A549 treated with dexamethasone at 1 μM for 4 hours (cell line): ENCODE results near the gene DHX16. TPM values are rescaled to one million over a fixed set of nuclear protein-coding genes. Genes with fewer than 3 reads are reported as not detected.

Experiments
- total RNA-seq: library from RNA; stranded (reverse); fragments of 200-300 nt; extraction: Qiagen RNA extraction; gene quantifications from 5 replicates; pipeline ENCODE4 v1.2.3, GENCODE V29; 2022

Gene DHX16
- 24.2 to 31.4 TPM (median 29.6 TPM) in 5 replicates for total RNA-seq

DNA sequence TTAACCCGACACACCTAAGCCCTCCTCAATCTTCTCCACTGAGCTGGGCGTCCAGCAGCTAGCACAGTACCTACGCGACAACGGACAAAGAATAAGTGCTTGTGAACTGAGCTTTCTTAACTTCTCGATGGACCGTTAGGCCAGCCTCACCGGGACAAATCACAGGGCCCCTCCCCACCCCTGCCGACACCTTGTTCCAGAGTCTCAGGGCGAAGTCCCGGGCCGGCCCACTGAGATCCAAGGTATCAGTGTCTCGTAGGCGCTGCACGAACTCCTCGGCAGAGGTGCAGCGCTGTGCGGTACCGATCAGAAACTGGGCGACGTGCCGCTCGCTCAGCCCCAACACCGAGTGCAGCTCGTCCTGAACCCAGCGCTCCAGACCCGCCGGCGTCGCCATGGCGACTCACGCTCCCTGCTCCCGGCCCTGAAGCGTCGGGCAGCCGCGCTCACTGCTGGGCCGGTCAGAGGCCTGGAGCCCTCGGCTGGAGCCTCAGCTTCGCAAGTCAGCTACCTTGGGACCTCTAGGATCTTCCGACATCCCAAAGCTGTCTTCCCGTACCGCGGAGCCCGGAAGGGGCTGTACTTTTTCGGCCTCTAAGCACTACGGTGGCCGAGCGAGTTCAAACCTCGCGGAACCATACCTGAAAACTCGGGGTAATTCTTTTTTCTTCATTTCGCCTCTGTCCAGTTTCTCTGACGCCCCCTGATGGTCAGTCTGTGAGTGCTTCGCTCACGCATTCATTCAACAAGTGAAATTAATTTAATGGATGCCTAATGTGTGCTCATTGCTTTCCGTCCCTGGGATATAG lies at the start of gene DHX16:
Gene DHX16, minus strand, starts transcription at position 562 of the 809 bp plus-strand sequence. Its CDS starts 165 bp downstream, at position 397.

DNA sequence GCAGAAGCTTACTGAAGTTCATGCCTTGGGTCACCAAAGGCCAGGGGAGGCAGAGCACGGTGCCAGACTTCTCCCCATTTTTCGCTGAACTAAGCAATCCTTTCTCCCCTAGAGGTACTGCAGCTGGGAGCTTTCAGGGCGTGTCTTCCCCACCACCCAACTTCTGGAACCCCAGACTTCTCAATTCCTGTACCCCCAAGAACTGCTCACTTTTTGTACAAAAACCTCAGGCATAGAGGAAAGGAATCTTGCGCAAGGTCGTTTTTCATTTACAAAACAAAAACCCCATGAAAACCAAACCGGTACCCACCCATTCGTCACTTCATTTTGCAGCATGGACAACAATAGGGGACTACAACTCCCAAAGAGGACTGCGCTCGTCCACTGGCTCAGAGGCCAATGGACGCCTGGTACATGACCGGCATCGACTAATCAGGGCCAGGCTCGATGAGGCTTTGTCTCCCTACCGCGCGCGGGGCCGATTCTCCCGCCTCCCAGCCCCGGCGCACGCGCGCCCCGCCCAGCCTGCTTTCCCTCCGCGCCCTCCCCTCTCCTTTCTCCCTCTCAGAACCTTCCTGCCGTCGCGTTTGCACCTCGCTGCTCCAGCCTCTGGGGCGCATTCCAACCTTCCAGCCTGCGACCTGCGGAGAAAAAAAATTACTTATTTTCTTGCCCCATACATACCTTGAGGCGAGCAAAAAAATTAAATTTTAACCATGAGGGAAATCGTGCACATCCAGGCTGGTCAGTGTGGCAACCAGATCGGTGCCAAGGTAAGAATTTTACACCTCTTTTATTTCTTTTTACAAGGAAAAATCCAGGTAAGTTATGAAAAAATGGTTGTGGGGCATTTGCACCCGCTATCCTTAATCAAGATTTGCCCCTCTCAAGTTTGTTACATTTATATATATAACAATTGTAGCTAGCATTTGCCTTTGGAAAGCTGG lies 47.3 kb upstream of the DHX16 start, which contains the start of gene TUBB:
Gene TUBB, plus strand, starts transcription at position 562 of the 947 bp plus-strand sequence. Its CDS starts 155 bp downstream, at position 717.

DNA sequence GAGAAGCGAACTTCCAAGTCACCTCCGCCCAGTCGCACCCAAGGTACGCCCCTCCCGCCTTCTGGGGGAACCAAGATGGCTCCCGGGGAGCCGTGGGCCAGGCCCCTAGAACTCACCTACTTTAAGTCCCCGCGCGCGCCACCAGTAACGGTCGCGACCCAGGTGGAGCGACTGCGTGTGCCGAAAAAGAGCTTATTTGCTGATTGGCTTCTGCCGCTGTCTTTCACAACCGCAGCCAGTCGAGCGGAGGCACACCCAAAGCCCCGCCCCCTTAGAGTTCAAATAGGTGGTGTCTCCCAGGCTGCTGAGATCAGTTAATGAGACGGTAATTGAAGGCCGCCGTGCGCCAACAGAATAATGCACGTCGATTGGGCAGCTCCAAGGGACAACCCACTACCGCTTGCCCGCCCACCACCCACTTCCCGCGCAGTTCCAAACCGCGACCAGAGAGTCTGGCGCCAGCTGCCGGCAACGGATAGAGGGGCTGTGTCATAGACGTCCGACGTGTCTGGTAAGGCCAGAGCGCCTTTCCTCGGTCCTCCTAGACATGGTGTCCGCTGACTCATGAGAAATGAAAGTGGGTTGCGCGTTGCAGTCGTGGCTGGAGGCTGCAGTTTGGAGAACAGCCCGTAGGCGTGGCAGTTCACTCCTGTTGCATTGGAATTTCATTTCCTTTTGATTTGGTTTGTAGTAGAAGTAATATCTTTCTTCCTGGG lies 44.5 kb upstream of the DHX16 start, which contains the start of gene MDC1:
Gene MDC1, minus strand, starts transcription at position 153 of the 716 bp plus-strand sequence. CDS start 2,106 bp downstream, outside the sequence.

DNA sequence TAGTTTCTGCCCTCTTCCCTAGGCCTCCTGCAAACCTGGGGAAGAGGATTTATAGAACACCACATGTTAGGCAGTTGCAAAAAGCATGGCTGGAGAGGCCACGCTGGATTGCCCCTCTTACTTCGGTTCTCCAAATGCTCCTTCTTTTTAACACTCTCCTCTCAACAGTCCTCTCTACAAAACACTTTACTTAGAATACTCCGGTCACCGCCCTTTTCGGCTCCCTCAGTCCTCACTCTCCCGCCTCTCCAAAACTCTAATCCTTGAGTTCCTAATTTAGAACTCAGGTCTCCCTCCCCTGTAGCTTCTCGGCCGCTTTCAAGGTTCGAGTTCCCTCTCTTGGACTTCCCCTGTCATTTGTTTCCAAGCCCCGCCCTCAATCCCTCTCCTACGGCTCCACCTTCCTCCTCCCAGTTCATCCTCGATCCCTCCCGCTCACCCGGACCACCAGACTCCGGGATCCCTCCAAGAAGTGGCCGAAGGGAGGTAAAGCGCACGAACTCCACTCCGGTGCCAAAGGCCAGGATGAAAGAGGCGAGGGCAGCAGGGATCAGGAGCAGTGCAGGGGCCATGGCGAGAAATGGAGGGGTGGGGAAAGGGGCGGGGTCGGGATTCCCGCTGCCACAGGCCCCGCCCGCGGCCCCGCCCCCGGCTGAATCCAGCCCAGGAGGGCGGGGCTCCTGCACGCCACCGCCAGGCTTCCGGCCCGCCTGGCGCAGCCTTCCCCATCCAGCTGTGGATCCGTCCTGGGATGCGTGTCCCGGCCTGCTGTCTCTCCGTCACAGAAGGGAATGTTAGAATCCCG lies 17.8 kb upstream of the DHX16 start, which contains the start of gene NRM:
Gene NRM, minus strand, starts transcription at position 582 of the 805 bp plus-strand sequence. Its CDS starts 10 bp downstream, at position 572.

DNA sequence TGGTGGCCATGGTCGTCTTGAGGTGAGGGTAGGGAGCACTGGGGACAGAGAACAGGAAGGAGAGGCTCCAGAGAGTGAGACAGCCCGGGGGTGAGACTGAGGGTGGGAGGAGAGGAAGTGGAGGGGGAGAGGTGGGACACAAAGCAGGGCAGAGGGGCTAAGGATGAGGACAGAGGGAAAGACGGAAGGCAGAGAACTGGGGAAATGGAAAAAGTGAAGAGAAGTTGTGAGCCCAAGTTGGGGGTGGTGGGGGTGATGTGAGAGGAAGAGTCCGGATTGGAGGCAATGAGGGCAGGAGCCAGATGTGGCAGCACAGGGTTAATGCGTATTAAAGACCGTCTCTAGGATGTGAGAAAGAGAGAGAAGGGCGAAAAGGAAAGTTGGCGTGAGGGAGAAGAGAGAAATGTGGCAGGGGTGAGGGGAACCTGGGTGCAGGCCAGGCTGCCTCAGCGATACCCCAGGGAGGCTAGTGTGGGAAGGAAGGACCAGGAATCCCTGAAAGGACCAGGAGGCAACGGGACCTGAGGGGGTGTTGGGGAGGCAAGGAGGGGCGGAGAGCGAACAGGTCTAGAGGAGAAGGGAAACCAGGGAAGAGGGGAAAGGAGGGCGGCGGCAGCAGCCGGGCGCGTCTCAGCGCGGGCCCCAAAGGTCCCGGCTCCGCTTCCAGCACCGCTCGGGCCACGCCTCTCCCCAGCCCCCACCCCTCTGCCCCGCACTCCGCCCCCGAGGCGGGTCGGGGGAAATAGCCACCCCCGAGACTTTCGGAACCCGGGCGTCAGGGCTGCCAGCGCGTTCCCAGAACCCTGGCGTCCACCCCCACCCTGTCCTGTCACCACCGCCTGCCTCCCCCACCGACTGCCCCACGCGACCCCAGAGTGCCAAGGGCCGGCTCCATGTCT lies 13.5 kb upstream of the DHX16 start, which contains the start of gene PPP1R18:
Gene PPP1R18, minus strand, starts transcription at position 637 of the 899 bp plus-strand sequence. Its CDS starts 627 bp downstream, at position 10.

DNA sequence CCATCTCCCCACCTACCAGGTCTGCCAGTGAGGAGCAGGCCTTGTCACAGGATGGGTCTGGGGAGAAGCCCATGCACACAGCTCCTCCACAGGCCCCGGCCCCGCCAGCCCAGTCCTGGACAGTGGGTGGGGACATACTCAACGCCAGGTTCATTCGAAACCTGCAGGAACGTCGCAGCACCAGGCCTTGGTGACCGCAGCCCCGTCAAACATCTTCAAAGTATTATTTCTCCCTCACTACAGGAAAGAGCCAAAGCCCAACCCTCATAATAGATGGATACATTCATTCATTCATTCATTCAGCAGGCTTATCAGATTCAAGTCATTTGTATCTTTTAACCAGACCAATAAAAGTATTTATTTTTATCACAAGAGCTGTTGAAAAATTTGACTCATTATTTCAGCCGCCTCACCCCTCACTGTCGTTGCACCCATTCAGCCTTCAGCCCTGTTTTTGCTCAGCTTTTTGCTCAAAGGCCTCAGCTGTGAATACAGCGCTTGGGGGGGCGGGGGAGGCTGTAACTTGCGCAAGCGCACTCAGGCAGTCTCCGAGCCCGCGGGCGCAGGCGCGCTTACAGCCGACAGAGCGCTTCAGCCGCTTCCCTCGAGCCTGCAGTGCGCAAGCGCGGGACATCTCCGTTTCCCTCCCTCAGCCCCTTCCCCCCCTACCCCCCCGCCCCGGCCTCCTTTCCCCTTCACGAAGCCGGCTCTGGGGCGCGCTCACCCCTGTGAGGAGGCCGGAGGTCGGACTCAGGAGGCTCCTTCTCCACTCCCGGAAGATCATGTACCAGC lies 26.2 kb downstream of the DHX16 start, which contains the start of gene C6orf136:
Gene C6orf136, plus strand, starts transcription at position 684 of the 792 bp plus-strand sequence. Its CDS starts 99 bp downstream, at position 783.

DNA sequence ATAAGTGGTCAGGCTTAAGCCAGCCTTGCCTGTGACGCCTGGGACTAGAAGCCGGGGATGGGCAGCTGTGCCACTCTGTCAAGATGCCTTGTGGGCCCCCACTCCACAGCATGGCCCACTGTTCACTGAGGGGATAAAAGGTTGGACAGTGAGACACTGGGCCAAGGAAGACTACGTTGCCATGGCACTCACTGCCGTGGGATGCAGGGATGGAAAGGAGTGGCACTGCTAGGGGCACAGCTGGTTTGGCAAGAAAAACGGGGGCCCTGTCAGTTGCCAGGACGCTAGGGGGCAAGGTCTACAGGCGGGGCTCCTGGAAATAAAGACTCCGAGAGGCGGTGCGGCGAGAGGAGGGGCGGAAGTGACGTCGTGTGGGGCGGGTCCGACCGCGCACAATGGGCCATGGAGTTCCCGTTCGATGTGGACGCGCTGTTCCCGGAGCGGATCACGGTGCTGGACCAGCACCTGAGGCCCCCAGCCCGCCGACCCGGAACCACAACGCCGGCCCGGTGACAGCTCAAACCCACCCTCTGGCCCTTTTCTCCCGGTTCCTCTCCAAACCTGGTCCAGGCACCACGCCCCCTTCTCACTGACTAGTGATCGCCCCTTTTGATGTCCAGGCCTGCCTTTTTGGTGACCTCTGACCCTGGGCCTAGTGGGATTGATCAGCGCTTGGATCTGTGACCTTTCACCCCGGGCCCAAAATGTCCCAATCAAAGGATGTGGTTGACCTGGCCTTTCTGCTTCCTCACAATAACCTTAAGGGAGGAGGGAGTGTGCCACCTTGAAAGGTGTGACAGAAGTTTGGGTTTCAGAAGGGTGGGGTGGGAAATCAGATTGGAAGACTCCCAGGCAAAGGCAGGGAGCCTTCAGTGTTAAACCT lies 46.1 kb downstream of the DHX16 start, which contains the start of gene ATAT1:
Gene ATAT1, plus strand, starts transcription at position 391 of the 883 bp plus-strand sequence.

DNA sequence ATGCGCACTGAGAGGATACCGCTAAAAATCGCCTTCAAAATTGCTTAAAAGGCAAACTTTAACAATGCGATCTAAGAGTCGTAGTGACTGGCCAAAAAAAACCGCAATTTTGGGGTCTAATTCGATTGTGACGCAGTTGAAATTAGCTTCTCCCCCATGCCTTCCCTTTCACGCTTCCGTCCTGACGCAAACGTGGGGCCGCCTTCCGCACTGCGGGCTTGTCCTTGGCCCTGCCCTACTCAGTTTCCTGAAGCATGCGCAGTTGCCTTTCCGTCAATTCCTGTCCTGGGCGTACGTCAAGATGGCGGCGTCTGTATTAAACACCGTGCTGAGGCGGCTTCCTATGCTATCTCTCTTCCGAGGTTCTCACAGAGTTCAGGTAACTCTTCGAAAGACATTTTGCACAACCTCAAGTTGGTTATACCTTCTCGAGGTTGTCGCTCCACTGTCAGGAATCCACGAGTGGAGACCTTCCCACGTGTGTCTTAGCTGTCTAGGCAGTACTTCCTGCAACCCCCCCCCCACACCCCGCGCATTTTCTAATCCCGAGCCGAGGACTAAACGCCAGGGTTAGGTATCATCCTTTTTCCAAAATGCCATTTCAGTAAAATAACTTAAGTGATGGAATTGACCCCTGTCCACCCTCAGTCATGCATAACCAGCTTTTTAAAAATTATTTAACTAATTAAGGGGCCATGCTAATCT lies 55.1 kb downstream of the DHX16 start, which contains the start of gene MRPS18B:
Gene MRPS18B, plus strand, starts transcription at position 276 of the 705 bp plus-strand sequence. Its CDS starts 26 bp downstream, at position 302.

DNA sequence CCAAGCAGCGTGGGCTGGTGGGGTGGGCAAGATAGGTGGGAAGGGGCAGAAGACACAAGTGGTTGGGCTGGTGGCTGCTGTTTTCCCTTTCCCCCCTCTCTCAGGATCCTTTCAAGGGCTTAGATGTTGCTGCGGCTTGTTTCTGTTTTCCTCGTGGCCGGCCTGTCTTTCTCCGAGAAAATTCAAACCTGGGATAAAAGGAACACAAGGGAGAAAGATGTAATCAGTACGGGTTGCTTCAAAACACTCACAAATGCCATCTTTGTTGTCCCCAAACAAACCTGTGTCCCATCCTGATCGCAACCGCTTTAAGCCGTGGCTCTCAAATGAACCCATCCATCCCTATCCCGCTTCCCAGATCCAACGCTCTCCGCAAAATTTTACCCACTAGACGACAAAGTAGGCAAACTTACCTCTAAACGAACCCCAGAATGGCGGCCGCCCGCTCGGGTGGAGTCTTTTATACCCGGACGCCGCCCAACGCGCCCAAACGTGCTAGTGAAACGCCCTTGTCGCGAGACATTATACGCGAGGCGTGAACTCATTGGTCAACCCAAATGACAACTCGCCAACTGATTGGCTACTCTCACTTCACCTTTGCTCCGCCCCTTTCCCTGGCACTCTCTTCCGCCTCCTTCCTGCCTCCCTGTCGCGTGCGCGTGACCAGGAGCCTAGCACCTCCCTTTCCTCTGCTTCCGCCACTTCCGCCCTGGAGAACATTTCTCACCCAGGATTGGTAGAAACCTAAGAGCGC lies 55.8 kb downstream of the DHX16 start, which contains the start of gene PPP1R10:
Gene PPP1R10, minus strand, starts transcription at position 433 of the 754 bp plus-strand sequence. CDS start 7,299 bp downstream, outside the sequence.

Other genes starting within 250 kb of the DHX16 start
- 56.3 to 63.3 TPM (median 57.9 TPM) in 5 replicates for gene HLA-E, start 183.5 kb downstream of the DHX16 start, total RNA-seq
- 27.1 to 31.7 TPM (median 28.9 TPM) in 5 replicates for gene GNL1, start 116.5 kb downstream of the DHX16 start, total RNA-seq
- gene PRR3, start 115.7 kb downstream of the DHX16 start, total RNA-seq, result 13.3 to 18.8 TPM (median 18.4 TPM) in 5 replicates
- gene ABCF1, start 101.6 kb downstream of the DHX16 start, total RNA-seq, result 51.7 to 57.5 TPM (median 54.5 TPM) in 5 replicates
- 26.5 to 49.0 TPM (median 36.6 TPM) in 5 replicates for gene PPP1R10, start 55.8 kb downstream of the DHX16 start, total RNA-seq
- gene MRPS18B, start 55.2 kb downstream of the DHX16 start, total RNA-seq, result 66.3 to 102 TPM (median 69.2 TPM) in 5 replicates
- gene ATAT1, start 46.1 kb downstream of the DHX16 start, total RNA-seq, result 4.5 to 6.6 TPM (median 6.2 TPM) in 5 replicates
- gene C6orf136, start 25.9 kb downstream of the DHX16 start, total RNA-seq, result 9.2 to 13.8 TPM (median 13.5 TPM) in 5 replicates
- gene PPP1R18, start 13.6 kb upstream of the DHX16 start, total RNA-seq, result 37.7 to 47.4 TPM (median 43.5 TPM) in 5 replicates
- gene NRM, start 18.0 kb upstream of the DHX16 start, total RNA-seq, result 20.2 to 28.4 TPM (median 27.5 TPM) in 5 replicates
- 12.9 to 19.2 TPM (median 17.7 TPM) in 5 replicates for gene MDC1, start 44.3 kb upstream of the DHX16 start, total RNA-seq
- 781 to 989 TPM (median 940 TPM) in 5 replicates for gene TUBB, start 47.3 kb upstream of the DHX16 start, total RNA-seq
- 74.1 to 99.1 TPM (median 94.5 TPM) in 5 replicates for gene FLOT1, start 69.7 kb upstream of the DHX16 start, total RNA-seq
- 39.2 to 58.3 TPM (median 55.1 TPM) in 5 replicates for gene IER3, start 71.5 kb upstream of the DHX16 start, total RNA-seq
- 54.7 to 71.1 TPM (median 64.8 TPM) in 5 replicates for gene DDR1, start 211.5 kb upstream of the DHX16 start, total RNA-seq
- gene GTF2H4, start 235.2 kb upstream of the DHX16 start, total RNA-seq, result 17.2 to 21.4 TPM (median 19.3 TPM) in 5 replicates
- gene VARS2, start 241.2 kb upstream of the DHX16 start, total RNA-seq, result 11.6 to 16.2 TPM (median 15.7 TPM) in 5 replicates